HG03175 (cell line): ENCODE measurements around the gene USP34.
A peak's percentile ranks its signal among the peaks of the same experiment; 100 is the strongest.
"Not testable (repeated sequence)": the region's sequence is repeated elsewhere in the genome, so short reads cannot be mapped to it uniquely, and the experiment has no call there.

ENCODE experiments used
- ATAC-seq: cut with Tn5 transposase; IDR thresholded peaks from one replicate; pipeline ENCODE4 v1.9.1; 2021; ENCODE audit warnings: mild to moderate bottlenecking, moderate library complexity; ENCODE audit not compliant: unreplicated experiment

The USP34 gene

GRCh38 chr2:61426267-61426897 lies 44.5 kb downstream of the USP34 start:
- peak; percentile 79 for ATAC-seq

DNA sequence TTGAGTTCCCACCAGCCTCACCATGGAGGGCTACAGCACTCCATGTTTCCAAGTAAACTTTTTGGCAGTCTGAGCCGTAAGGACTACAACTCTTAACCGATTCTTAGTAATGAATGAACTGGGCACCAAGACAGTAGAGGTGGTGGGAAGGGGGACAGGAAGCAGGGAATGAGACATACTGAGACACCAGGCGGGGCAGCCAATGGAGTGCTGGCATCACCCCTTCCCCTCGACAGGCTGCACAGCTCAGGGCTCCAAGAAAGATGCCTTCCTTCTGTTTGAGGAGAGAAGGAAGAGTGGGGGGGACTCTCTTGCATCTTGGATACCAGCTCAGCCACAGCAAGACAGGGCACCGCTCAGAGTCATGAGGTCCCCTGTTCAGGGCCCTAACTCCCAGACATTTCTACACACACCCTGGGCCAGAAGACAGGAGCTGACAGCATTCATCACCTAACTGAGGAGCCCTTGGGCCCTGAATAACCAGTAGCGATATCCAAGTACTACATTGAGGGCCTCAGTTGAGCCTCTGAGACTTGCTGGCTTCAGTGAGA lies 45.2 kb downstream of the USP34 start:
- no peak for ATAC-seq

DNA sequence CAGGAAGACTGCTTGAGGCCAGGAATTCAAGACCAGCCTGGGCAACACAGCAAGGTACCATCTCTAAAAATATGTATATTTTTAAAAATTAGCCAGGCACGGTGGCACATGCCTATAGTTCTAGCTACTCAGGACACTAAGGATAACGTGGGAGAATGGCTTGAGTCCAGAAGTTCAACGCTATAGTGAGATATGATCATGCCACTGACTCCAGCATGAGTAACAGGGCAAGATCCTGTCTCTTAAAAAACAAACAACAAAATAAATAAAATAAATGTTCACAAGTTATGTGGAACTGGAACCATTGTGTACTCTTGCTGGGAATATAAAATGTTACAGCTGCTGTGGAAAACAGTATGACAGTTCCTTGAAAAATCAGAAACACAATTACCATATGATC lies 47.2 kb downstream of the USP34 start:
- ATAC-seq: no peak

DNA sequence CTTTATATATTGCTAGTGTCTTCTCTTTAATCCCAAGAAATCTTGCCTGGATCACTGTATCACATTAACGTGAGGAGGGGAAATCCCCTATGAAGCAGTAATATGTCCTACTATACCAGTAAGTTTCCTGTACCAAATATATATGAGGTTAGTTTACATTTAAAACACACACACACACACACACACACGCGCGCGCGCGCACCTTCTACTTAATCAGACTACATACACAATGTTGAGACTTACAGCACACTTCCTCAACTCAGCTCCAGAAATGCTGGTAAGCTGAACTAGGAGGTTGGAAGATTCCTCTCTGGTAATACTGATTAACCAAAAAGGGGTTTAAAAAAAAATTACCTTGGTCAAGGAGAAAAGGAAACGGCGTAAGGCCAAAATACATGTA lies 49.3 kb downstream of the USP34 start:
- ATAC-seq: no peak

GRCh38 chr2:61420991-61421544 lies 49.8 kb downstream of the USP34 start:
- ATAC-seq: no peak

DNA sequence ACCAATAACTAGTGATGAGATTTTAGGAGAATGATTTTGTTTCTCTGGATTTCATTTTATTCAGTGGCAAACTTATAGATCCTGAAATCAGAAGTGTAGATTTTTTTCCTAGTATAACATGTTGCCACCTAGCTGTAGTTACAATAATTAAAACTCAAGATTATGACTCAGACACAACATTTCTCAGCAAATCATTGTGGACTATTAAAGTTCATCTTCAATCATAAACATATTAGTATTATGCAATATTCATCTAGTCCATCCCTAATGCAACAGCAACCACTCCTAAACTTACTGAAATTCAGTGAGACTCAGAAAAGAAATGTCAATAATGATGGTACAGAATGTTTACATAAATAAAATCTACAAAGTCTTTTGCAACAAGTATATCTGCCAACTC lies 51.3 kb downstream of the USP34 start:
- ATAC-seq: no peak

- no peak for ATAC-seq
These were observed 51.8 kb downstream of the USP34 start for GRCh38 chr2:61419129-61419528.

DNA sequence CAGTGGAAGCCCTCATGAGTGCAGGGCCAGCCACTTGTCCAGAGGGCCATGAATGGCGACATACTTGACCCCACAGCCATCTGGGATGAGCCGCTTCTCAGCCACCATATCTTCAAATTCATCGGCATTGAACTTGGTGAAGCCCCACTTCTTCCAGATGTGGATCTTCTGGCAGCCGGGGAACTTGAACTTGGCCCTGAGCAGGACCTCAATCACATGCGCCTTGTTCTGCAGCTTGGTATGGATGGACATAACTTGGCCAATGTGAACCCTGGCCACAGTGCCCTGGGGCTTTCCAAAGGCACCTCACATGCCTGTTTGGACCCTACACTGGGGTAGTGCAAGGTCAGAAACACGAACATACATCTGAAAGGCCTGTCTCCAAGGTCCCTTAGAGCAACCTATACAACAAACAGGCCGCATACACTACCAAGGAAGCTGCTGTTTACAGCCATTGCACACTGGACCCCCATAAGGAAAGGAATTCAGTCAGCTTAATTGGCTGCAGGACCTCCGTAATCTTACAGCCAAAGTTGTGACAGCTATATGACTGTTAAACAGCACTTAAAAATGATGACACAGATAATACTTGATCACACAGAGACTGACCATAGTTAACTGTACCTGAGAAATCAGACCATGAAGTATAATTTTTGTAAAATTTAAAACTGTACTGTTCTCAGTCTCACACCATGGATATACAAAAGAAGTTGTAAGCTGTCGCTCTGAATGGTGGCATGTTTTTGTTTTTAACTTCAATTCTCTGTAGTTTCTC lies 53.8 kb downstream of the USP34 start:
- ATAC-seq: no peak

DNA sequence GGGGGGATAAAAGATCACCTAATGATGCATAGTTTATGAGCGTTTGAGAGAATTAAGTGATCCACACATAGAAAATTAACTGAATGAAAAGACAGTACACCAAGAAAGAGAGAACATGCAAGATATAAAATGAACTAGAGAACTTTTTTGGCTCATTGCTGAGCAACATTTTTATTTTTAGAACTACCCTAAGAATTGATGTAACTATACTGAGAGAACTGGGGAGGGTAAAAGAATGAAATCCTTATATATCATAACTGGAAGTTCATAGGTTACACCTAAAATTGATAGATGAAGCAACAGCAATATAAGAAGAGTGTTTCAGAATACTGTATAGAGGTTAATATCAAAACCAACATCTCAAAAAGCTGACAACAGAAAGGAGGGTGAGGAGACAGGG lies 55.6 kb downstream of the USP34 start:
- no peak for ATAC-seq

DNA sequence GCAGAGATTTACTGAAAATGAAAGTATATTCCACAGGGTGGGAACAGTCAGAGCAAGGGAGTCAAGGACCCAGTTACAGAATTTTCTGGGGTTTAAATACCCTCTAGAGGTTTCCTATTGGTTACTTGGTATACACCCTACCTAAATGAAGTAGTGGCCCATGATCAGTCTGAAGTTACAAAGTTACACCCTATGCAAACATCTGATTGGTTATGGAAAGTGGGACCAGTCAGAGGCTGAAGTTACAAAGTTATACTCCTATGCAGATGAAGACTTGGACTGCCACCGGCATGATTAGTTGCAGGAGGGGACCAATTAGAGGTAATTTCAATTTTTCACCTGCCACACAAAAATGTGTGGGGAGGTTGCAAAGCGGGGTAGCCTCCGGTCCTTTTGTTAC lies 56.2 kb downstream of the USP34 start:
- no peak for ATAC-seq

GRCh38 chr2:61411109-61411508 lies 59.8 kb downstream of the USP34 start:
- ATAC-seq: no peak

DNA sequence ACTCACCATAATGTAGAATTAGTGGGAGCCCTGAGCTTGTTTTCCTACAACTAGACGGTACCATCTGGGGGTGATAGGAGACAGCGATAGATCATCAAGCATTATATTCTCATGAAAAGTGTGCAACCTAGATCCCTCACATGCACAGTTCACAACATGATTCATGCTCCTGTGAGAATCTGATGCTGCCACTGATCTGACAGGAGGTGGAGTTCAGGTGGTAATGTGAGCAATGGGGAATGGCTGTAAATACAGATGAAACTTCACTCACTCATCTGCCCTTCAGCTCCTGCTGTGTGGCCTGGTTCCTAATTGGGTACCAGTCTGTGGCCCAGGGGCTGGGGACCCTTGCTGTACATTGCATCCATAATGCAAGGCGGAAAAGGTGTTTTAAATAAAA lies 60.7 kb downstream of the USP34 start:
- ATAC-seq: no peak

DNA sequence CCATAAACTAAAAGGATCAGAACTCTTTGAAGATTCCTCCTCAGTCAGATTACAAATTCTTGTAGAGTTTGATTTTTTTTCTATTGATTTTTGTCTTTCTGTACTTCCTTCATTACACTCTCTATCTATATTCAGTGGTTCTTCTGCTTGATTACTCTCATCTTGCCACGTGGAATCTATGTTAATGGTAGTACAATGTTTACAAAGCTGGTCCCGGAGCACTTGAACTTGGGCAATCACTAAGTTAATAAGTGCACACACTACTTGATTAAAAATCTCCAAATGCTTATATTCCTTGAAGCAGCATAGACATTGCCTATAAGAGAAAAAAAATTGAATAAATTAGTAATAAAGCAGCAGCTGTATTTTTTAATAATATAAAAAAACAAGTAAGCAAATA lies 65.1 kb downstream of the USP34 start:
- ATAC-seq: no peak

GRCh38 chr2:61404438-61404837 lies 66.4 kb downstream of the USP34 start:
- no peak for ATAC-seq

GRCh38 chr2:61398413-61398812 lies 72.5 kb downstream of the USP34 start:
- no peak for ATAC-seq

DNA sequence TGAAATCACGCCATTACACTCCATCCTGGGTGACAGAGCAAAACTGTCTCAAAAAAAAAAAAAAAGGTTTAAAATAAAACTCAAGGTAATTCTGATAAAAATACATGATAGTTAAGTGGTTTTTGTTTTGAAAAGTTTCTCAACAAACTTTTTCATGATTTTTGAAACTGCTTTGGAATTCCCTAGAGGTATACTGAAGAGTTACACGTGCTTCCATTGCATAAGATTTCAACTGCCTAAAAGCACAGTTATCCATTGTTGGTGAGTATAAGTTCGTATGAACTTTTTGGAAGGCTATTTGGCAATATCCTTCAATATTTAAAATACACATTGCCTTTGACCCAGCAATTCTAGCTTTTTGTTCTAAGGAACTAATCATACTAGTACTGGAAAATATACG lies 74.9 kb downstream of the USP34 start:
- ATAC-seq: no peak

GRCh38 chr2:61387588-61387987 lies 83.3 kb downstream of the USP34 start:
- not testable (repeated sequence) for ATAC-seq

- not testable (repeated sequence) for ATAC-seq
These were observed 90.0 kb downstream of the USP34 start for GRCh38 chr2:61380882-61381197.

- ATAC-seq: no peak
These were observed 90.6 kb downstream of the USP34 start for GRCh38 chr2:61380056-61380881.

DNA sequence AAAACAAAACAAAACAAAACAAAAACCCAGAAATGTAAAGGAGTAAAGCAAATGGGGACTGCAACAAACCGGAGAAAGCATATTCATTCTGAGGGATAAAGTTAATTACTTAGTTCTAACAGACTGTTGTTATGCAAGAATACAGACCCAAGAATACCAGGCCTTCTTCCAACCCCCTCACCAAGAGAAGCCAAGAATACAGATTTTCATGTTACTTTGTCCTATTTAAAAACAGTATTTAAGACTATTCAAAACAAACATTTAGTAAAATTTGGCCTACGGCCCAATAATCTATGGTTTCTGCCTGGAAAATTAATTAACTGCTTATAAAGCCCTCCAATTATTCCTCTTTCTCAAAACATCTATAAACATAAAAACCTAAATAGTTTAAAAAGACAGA lies 91.4 kb downstream of the USP34 start:
- ATAC-seq: no peak

GRCh38 chr2:61378281-61378680 lies 92.6 kb downstream of the USP34 start:
- no peak for ATAC-seq
